Spinal cord (tissue), 10 donors: ENCODE measurements around the gene CAST. TPM values are rescaled to one million over a fixed set of nuclear protein-coding genes. Genes with fewer than 3 reads are reported as not detected.

Source experiments
- DNase-seq, 6 donors: peaks; one replicate each; pipeline versions ENCODE4 v3.0.0 to v3.0.0-alpha.2; 2013 to 2015; ENCODE audit warnings: low spot score in 6 of 6, low read depth in 4 of 6
- H3K27ac ChIP-seq: one replicate; pipeline ENCODE4 v1.5.1; 2013; ENCODE audit warnings: low read depth, low read length, control low read depth
- H3K27me3 ChIP-seq: one replicate; pipeline ENCODE4 v1.6.1; 2013; ENCODE audit warnings: low read length; ENCODE audit not compliant: control insufficient read depth, insufficient read depth
- H3K36me3 ChIP-seq: one replicate; pipeline ENCODE4 v1.6.1; 2013; ENCODE audit warnings: low read length; ENCODE audit not compliant: control insufficient read depth, insufficient read depth
- H3K4me1 ChIP-seq: one replicate; pipeline ENCODE4 v1.6.1; 2013; ENCODE audit warnings: low read length; ENCODE audit not compliant: control insufficient read depth, insufficient read depth
- H3K4me3 ChIP-seq: one replicate; pipeline ENCODE4 v1.5.1; 2013; ENCODE audit warnings: low read depth, low read length, control low read depth
- H3K9me3 ChIP-seq: one replicate; pipeline ENCODE4 v1.6.1; 2013; ENCODE audit warnings: low read length; ENCODE audit not compliant: control insufficient read depth, insufficient read depth
- WGBS: methylation state at CpG from one replicate; pipeline ENCODE4 v1.1.5; 2013; ENCODE audit warnings: missing lambda C conversion rate; ENCODE audit not compliant: insufficient coverage; 5-methylcytosine and 5-hydroxymethylcytosine counted together
- polyA plus RNA-seq, 2 donors: library from polyadenylated mRNA; unstranded; fragments of 120-200 nt; gene quantifications; one replicate each; pipeline ENCODE4 v1.2.1, GENCODE V29; 2013; ENCODE audit not compliant: insufficient read length in 2 of 2
- total RNA-seq, 2 donors: library from RNA; depleted of rRNA in 1 of 2; stranded (reverse); fragments of 120-200 nt in 1 of 2; fragments of >200 nt in 1 of 2; gene quantifications; one replicate each; pipeline versions ENCODE4 v1.2.3 to v1.2.4, GENCODE V29; 2013 to 2014
- donor health status: healthy.

CAST gene
- total and polyA plus RNA-seq, 4 donors, result 51.7 to 118 (median 64.3) TPM

DNA sequence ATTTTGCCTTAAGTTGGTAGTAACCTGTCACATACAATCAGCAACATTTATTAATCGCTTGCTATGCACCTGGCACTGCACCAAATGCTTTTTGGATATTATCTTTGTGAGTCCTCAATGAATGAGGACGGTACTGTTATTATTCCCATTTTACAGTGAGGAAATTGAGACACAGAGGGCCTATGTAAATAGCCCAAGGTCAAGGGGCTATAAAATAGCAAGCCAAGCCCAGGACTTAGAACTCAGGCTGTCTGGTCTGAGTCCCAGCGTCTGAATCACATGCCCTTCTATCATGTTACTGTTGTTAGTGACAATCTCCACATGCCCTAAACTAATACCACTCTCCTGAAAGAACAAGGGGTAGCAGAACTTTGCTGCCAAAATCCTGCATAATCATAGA is 85.5 kb downstream of the CAST start:
- no peak overlapping the region for H3K4me3 ChIP-seq
- H3K36me3 ChIP-seq, result peaks cover 7% of the 10 kb centered on the region
- no peaks in the 10 kb centered on the region for H3K9me3 ChIP-seq
- H3K27me3 ChIP-seq, result no peaks in the 10 kb centered on the region
- WGBS, result 67% methylated on average over 1 of the region's 3 CpGs
- peaks cover 5% of the 10 kb centered on the region for H3K4me1 ChIP-seq
- H3K27ac ChIP-seq, result no peak overlapping the region
- no peak for DNase-seq

DNA sequence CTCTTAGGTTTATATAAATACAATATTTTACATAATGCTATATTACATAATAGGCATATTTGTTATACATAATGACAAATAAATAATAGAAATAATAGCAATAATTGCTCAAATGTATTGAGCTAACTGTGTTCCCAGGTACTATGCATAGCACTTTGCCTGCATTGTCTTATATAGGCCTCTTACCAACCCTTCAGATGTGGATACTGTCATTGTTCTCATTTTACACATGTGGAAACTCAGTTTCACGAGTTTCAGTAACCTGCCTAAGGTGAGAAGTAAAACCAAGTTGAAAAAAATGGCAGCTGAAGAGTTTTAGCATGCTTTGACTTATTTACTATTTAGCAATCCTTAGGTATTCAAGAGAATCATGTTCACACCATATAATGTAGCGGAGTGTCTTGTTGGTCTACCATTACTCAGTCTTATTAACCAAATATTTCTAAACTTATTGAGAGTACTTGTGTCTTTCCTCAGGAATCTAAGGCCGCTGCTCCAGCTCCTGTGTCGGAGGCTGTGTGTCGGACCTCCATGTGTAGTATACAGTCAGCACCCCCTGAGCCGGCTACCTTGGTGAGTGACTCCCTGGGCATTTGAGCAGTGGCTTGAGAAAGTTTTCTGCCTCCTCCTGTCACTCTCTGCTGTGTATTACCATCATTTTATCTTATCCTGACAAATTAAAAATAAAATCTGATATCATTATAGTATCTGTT is 88.1 kb downstream of the CAST start:
- H3K4me3 ChIP-seq, result no peak overlapping the region
- no peak for DNase-seq
- peaks cover 5% of the 10 kb centered on the region for H3K4me1 ChIP-seq
- H3K9me3 ChIP-seq, result no peaks in the 10 kb centered on the region
- peaks cover 3% of the 10 kb centered on the region for H3K36me3 ChIP-seq
- no peaks in the 10 kb centered on the region for H3K27me3 ChIP-seq
- WGBS, result 95% methylated on average over 4 of the region's 6 CpGs
- no peak overlapping the region for H3K27ac ChIP-seq

DNA sequence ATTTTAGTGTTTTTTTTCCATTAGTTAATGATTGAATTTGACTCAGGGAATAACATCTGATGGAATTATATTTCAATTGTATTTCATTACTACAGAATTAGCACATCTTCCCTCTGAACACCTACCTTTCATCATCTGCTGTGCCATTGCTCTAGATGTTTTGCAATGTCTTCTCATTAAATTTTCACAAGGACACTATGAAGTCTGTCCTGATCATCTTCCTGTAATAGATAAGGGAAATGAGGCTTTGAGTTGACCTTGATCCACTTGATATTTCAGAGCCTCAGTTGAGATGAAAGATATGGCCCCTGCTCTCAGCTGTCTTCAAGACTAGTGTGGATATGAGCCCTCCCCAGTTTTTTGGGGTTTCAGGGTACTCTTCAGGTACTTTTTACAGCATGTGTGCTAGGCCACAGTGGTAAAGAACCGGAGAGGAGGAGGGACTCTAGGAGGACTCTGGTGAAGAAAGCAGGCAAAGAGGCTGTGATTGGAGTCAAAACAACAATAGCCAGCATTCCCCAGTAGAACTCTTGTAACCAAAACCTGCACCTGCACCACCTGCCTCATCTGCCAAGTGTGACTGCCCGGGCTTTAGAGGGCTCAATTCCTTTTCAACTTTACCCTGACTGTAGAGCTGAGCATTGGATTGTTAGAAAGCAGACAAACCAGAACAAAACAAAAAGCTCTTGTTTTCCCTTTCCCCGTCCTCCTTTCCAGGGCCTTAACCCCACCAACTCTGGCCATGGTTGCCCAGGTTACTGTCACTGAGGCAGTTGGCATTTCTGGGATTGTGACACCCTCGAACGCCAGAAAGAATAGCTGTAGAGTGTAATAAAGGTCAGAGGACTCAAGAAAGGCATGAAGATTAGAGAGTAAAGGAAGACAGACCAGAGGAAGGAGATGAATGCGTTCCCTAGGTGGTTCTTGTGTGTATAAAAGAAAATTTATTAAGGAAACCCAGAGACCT is 89.3 kb downstream of the CAST start:
- 58% methylated on average over 2 of the region's 6 CpGs for WGBS
- H3K4me1 ChIP-seq, result peaks cover 5% of the 10 kb centered on the region
- H3K9me3 ChIP-seq, result no peaks in the 10 kb centered on the region
- peaks cover 3% of the 10 kb centered on the region for H3K36me3 ChIP-seq
- H3K4me3 ChIP-seq, result no peak overlapping the region
- H3K27me3 ChIP-seq, result no peaks in the 10 kb centered on the region
- DNase-seq, result peak in 4 of 6 donors; percentile 33 to 75 (median 59)
- peak overlapping the region; percentile 54 for H3K27ac ChIP-seq

DNA sequence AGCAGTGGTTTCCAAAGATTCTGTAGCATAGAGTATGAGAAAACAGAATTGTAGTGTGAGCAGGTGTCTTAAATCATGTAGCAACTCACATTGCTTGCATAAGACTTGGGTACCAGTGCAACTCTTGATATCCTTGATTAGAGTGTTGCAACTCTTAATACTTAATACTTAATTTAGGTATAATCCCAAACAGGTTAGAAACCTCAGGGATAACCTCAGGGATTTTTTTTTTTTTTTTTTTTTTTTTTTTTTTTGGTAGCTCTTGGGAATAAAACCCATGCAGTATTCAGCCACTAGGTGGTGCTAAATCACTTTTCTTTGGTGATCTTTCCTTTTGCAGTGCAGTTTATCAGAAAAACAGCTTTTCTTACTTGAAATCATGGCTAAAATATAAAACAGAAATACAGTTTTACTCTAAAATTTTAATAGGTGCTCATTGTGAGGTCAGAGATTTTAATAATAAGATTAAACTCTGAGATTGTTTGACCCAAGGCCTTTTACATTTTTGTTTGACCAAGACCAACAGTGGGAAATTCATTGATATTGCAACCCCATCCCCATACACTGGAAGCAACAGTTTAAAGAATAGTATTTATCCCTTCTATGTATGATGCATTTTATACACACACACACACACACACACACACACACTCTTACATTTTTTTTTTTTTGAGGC is 90.3 kb downstream of the CAST start:
- peak in 5 of 6 donors; percentile 55 to 94 (median 76) for DNase-seq
- Histone ChIP-seq H3K4me1 (peaks cover 5% of the 10 kb centered on the region), H3K4me3 (no peak overlapping the region), H3K27me3 (no peaks in the 10 kb centered on the region), H3K9me3 (no peaks in the 10 kb centered on the region), H3K36me3 (peaks cover 3% of the 10 kb centered on the region), H3K27ac (peak overlapping the region; percentile 54)

DNA sequence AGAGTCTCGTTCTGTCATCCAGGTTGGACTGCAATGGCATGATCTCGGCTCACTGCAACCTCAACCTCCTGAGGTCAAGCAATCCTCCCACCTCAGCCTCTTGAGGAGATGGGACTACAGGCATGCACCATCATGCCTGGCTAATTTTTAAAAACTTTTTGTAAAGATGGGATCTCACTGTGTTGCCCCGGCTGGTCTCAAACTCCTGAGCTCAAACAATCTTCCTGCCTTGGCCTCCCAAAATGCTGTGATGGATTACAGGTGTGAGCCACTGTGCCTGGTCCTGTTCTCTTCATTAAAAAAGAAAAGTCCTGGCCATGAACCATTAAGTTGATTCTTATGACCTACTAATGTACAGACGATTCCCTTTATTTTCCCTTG is 90.8 kb downstream of the CAST start:
- H3K4me1 ChIP-seq, result peaks cover 5% of the 10 kb centered on the region
- H3K27me3 ChIP-seq, result no peaks in the 10 kb centered on the region
- H3K27ac ChIP-seq, result no peak overlapping the region
- 93% methylated on average over 2 of the region's 4 CpGs for WGBS
- H3K4me3 ChIP-seq, result no peak overlapping the region
- peaks cover 3% of the 10 kb centered on the region for H3K36me3 ChIP-seq
- DNase-seq, result no peak
- H3K9me3 ChIP-seq, result no peaks in the 10 kb centered on the region

DNA sequence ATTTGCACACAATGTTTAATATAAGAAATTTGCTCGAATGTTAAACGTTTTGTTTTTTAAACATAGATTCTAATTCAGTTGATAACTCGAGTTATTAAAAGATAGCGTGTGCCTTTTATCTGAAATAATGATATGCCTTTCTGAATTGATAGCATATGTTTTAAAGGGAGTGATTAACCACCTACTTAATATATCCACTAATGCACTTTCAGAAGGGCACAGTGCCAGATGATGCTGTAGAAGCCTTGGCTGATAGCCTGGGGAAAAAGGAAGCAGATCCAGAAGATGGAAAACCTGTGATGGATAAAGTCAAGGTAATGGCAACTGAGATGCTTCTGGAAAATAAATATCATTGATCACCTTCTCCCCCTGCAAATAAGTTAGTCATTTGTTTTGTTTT is 91.7 kb downstream of the CAST start:
- no peak overlapping the region for H3K27ac ChIP-seq
- no CpG with 5 or more reads among the region's 4 CpGs for WGBS
- no peak overlapping the region for H3K4me3 ChIP-seq
- no peaks in the 10 kb centered on the region for H3K27me3 ChIP-seq
- peaks cover 3% of the 10 kb centered on the region for H3K36me3 ChIP-seq
- peaks cover 5% of the 10 kb centered on the region for H3K4me1 ChIP-seq
- no peaks in the 10 kb centered on the region for H3K9me3 ChIP-seq
- DNase-seq, result peak in 2 of 6 donors; percentile 12 to 64

DNA sequence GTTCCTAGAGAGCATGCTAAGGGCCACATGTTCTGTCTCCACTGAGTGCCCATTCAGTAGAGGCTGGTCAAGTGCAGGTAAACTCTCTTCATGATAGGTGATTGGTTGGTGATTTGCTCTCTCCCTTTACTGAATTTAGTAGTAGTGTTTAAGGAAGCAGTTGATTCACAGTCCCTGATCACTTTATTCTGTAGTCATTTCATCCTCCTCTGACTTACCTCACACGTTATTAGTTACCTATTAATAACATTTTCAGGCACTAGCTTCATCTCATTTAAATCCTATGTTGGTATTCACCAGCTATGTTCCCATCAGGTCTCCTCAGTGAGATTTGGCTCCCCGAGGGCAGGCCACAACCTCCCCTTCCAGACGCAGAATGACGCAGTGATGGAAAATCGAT is 93.7 kb downstream of the CAST start:
- 94% methylated on average over 5 of the region's 5 CpGs for WGBS
- Histone ChIP-seq H3K4me1 (peaks cover 5% of the 10 kb centered on the region), H3K27me3 (no peaks in the 10 kb centered on the region), H3K4me3 (no peak overlapping the region), H3K27ac (no peak overlapping the region), H3K36me3 (peaks cover 3% of the 10 kb centered on the region), H3K9me3 (no peaks in the 10 kb centered on the region)
- DNase-seq, result no peak

DNA sequence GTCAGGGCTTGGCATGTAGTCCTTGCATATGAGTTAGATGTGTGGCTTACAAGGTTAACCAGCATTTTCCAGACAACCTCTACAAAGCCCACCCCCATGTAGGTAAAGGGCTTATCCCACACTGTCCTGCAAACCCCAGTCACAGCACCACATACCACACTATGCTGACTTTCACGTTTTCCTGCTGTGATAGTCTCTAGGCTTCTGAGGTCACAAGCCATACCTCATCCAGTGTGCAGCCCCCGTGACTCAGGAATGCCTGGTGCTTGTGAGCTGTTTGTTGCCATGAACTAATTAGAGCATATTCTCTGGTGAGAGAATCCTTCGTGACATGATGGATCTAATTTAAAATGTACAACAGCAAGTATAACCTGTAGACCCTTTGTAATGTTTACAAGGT is 94.8 kb downstream of the CAST start:
- WGBS, result no CpG with 5 or more reads among the region's 3 CpGs
- no peaks in the 10 kb centered on the region for H3K9me3 ChIP-seq
- H3K4me1 ChIP-seq, result no peaks in the 10 kb centered on the region
- no peak overlapping the region for H3K27ac ChIP-seq
- peaks cover 3% of the 10 kb centered on the region for H3K36me3 ChIP-seq
- no peak overlapping the region for H3K4me3 ChIP-seq
- no peaks in the 10 kb centered on the region for H3K27me3 ChIP-seq
- no peak for DNase-seq

DNA sequence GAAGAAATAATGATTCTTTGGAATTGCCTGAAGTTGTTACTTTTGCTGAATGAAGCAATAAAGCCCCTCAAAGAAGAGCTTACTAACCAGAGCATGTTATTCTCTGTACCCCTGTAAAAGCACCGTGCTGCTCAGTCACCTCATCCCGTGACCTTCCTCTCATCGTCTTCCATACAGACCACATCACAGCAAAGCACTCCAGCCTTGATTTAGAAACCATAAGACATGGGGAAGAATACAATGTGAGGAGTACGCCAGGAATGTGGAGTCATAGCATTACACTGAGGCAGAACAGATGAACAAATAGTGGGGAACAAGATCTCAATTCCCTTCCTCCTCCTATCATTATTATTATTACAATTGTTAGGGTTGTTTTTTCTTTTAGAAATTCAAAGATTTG is 96.4 kb downstream of the CAST start:
- H3K4me3 ChIP-seq, result no peak overlapping the region
- H3K4me1 ChIP-seq, result no peaks in the 10 kb centered on the region
- no peak overlapping the region for H3K27ac ChIP-seq
- H3K36me3 ChIP-seq, result peaks cover 3% of the 10 kb centered on the region
- no CpG with 5 or more reads among the region's 4 CpGs for WGBS
- DNase-seq, result no peak
- H3K27me3 ChIP-seq, result no peaks in the 10 kb centered on the region
- H3K9me3 ChIP-seq, result no peaks in the 10 kb centered on the region
